B cell (primary cell): ENCODE measurements around the gene PINK1.

ENCODE experiments used
- CTCF ChIP-seq: fragments of 200-600 bp; IDR thresholded peaks from one replicate; pipeline ENCODE4 v1.8.0; 2022; ENCODE audit warnings: antibody characterized with exemption, mild to moderate bottlenecking
- EZH2 ChIP-seq: IDR thresholded peaks from 2 replicates; pipeline ENCODE4 v1.6.1; 2012; ENCODE audit warnings: borderline replicate concordance, low read depth, mild to moderate bottlenecking, moderate library complexity, low read length; ENCODE audit not compliant: insufficient read depth, poor library complexity, severe bottlenecking

- no peak for TF ChIP-seq EZH2
- TF ChIP-seq CTCF: no peak
Measured at GRCh38 chr1:20666804-20667203, 33.5 kb downstream of the PINK1 start.
